Erythroblast (primary cell): Measurements from ENCODE around the gene PBX1.

ENCODE experiments used
- GATA1 ChIP-seq: IDR thresholded peaks from 2 replicates; pipeline ENCODE4 v1.6.1; 2011; ENCODE audit warnings: low read depth, mild to moderate bottlenecking, control low read depth, low read length, moderate library complexity
- POLR2A ChIP-seq: IDR thresholded peaks from 2 replicates; pipeline ENCODE4 v1.6.1; 2011; ENCODE audit warnings: mild to moderate bottlenecking, low read length

DNA sequence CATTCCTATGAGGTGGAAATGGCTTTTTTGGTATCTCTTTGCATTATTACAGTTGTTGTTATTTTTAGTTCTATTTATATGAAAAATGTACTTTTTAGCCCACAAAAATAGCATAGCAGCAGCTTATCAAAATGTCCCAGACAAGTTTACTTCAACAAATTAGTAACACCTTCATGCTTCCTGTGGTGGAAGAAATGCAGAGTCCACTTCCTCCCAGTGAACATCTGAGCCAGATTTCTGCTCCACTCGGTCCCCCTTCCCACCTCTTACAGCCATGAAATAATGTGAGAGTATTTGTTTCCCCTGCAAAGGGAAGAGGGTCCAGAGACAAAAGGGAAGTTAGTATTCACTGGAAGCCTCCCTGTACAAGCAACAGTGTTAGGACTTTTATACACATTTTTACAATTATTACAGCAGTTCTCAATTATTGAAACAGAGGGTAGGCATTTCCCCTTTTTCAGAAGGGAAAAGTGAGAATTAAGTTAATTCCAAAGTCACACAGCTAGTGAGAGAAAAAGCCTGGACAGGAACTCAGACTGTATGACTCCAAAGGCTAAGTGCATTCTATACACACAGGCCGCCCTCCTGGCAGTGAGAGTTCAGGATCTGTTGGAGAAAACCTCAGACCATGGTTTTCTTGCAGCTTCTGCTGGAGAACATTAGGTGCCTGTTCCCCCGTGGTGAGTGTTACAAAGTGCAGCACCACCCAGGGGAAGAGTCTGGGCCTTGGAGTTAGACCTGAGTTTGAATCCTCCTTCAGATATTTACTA lies 126.5 kb downstream of the PBX1 start:
- TF ChIP-seq POLR2A = no peak
- no peak for TF ChIP-seq GATA1
